ENCODE results near the gene TTLL8.
"Not testable (repeated sequence)": the region's sequence is repeated elsewhere in the genome, so short reads cannot be mapped to it uniquely, and the experiment has no call there.

The TTLL8 gene

DNA sequence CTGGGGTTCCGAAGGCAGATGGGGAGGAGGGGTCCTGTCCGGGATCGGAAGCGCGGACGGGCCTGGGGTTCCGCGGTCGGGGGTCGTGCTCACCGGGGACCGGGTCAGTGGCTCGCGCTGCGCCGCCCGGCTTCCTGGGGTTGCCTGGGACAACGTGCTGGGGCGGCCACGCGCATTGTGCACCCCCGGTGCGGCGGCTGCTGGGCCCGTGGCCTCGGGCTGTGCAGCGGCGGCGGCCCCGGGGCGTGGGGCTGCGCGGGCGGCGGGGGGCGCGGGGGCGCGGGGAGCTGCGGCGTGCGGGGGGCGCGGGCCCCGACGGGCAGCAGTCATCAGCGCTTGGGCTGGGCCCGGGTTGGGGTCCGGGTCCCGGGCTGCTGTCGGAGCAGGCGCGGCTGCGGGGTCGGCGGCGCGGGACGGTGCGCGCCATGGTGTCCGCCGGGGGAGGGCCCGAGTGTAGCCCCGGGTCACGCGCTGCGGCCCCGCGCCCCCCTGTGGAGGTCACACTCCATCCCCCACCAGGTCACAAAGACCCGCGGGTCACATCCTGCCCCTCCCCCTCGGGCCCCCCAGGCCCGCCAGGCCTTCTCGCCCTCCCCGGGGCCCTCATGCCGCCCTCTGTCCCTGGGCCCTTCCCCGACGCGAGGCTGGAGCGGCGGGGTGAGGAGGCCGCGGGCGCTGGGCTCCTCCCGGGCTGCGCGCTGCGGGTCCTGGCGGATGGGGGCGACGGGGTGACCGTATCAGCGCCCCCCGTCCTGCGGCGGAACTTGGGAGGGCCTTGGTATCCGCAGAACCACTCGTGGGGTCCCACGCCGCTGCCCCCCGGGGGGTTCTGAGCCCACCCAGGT is at the start of gene TTLL8:
Gene TTLL8 (minus strand): TSS at position 238 of the 845 bp plus-strand sequence.
- DNase-seq (ENCODE audit: extremely low read depth in 1 of 2, low read depth in 1 of 2), result no peak

DNA sequence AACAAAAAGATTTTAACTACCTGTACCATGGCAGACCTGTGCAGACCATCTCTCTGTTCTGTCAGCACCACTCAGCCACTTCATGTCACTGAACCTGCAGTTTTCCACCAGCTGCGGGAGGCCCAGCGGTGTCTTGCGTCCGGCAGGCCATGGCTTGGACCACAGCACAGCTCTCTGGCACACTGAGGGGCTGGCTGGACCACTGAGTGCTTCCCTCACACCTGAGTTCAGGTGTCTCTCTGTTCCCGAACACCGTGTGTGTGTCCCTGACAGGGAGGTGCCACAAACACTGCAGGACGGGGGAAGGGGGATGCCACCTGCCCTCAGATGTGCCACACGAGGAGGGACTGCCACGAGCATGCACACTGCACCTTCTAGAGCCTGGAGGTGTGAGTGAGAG is 49.4 kb upstream of the TTLL8 start:
- DNase-seq (ENCODE audit: extremely low read depth in 1 of 2, low read depth in 1 of 2), result no peak

- no peak for DNase-seq (ENCODE audit: extremely low read depth in 1 of 2, low read depth in 1 of 2)
Observed at GRCh38 chr22:50105208-50106100, 47.4 kb upstream of the TTLL8 start.

DNA sequence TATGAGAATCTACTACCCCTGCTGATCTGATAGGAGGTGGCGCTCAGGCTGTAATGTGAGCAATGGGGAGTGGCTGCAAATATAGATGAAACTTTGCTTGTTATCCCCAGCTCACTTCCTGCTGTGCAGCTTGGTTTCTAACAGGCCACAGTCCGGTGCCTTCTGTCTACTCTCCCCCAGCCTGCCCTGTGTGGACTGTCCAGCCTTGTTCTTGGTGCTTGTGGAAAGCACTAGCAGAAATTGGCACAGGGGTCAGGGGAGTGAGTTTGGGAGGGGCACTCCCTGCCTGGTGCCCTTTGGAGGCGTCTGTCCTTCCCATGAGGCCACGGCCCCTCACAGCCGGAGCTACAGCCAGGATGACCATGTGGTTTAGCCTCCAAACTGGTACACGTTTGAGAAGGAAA is 46.0 kb upstream of the TTLL8 start:
- DNase-seq (ENCODE audit: extremely low read depth in 1 of 2, low read depth in 1 of 2), result no peak

DNA sequence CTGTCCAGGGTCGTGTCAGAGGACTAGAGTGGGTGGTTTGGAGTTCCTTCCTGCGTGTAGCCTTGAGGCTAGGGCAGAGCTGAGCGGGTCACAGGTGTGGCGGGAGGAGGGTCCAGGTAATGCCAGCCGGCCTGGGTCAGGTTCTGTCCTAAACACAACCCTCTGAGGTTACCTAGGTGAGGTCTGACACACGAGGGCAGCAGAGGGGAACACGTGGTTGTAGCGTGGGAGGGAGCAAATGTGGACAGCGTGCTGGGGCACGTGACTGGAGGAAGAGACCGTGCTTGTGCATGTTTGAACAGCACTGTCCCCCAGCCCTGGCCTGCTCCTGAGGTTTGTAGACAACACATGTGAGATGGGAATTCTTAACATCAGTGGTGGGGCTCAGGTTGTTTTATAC is 44.8 kb upstream of the TTLL8 start:
- no peak for DNase-seq (ENCODE audit: extremely low read depth in 1 of 2, low read depth in 1 of 2)

GRCh38 chr22:50101870-50102565 is 43.9 kb upstream of the TTLL8 start:
- DNase-seq (ENCODE audit: extremely low read depth in 1 of 2, low read depth in 1 of 2), result no peak

- DNase-seq (ENCODE audit: extremely low read depth in 1 of 2, low read depth in 1 of 2), result no peak
Observed at GRCh38 chr22:50098052-50098451, 40.0 kb upstream of the TTLL8 start.

GRCh38 chr22:50092342-50092741 is 34.2 kb upstream of the TTLL8 start:
- DNase-seq (ENCODE audit: extremely low read depth in 1 of 2, low read depth in 1 of 2), result no peak

- DNase-seq (ENCODE audit: extremely low read depth in 1 of 2, low read depth in 1 of 2), result no peak
Observed at GRCh38 chr22:50091092-50091768, 33.1 kb upstream of the TTLL8 start.

DNA sequence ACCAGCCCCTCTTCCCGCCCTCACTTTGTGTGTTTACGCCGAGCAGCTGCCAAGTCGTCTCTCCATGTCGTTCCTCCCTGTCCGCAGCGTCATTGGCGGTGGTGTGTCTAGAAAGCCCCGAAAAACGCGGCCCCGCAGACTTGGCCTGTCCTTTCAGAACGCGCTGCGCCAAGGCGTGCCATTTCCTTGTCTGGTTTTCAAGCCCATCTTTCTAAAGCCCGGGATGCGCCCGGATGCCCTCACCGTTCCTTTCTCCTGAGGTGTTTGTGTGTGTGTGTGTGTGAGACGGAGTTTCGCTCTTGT is 32.3 kb upstream of the TTLL8 start:
- no peak for DNase-seq (ENCODE audit: extremely low read depth in 1 of 2, low read depth in 1 of 2)

DNA sequence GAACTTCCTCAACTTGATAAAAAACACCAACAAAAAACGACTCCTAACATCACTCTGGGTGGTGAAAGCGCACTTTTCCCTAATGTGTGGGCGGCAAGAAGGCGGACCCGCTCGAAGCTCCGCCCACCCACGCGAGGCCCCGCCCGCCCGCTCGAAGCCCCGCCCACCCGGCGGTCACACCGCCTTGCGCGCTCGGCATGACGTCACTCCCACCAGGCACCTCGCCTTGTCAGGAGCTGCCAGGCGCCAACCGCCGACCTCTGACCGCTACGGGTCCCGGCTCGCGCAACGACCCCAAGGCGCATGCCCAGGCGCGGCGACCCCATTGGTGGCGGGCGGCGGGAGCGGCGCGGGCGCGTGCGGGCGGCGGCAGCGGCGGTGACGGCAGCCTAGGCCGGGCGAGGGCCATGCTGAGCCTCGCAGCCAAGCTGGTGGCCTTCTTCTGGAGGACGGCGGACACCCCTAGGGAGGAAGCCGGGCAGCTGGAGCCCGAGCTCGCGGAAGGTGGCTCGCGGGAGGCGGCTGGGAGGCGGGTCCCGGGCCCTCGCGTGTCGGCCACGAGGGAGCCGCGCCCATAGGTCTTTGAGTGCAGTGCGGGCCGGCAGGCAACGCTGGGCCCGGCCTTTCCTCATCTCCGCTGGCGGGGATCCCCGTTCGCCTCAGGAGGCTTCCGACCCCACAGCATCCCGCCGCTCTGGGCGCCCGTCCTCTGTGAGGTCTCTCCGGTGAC is 31.7 kb upstream of the TTLL8 start, which contains the start of gene MOV10L1:
Gene MOV10L1 (plus strand): TSS at position 325 of the 730 bp plus-strand sequence. CDS start 83 bp downstream, at position 408.
- no peak for DNase-seq (ENCODE audit: extremely low read depth in 1 of 2, low read depth in 1 of 2)

GRCh38 chr22:50089231-50089630 is 31.1 kb upstream of the TTLL8 start:
- DNase-seq (ENCODE audit: extremely low read depth in 1 of 2, low read depth in 1 of 2), result no peak

DNA sequence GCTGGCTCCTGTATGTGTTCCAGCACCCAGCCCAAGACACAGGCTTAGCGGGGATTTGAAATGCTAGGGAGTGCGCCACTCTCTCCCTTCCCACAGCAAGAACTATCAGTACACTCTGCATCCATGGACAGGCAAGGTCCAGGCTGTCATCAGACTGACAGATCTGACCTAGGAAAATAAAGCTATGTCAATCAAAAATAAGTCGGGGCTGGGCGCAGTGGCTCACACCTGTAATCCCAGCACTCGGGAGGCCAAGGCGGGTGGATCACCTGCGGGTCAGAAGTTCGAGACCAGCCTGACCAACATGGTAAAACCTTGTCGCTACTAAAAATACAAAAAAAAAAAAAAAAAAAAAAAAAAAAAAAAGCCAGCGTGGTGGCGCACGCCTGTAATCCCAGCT is 30.0 kb upstream of the TTLL8 start:
- no peak for DNase-seq (ENCODE audit: extremely low read depth in 1 of 2, low read depth in 1 of 2)

GRCh38 chr22:50087646-50088045 is 29.5 kb upstream of the TTLL8 start:
- DNase-seq (ENCODE audit: extremely low read depth in 1 of 2, low read depth in 1 of 2), result no peak

DNA sequence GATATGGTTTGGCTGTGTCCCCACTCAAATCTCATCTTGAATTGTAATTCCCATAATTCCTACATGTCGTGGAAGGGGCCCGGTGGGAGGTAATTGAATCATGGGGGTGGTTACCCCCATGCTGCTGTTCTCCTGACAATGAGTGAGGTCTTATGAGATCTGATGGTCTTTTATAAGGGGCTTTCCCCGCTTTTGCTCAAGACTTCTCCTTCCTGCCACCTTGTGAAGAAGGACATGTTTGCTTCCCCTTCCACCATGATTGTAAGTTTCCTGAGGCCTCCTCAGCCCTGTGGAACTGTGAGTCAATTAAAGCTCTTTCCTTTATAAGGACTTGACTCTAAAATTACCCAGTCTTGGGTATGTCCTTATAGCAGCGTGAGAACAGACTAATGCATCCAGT is 28.9 kb upstream of the TTLL8 start:
- DNase-seq (ENCODE audit: extremely low read depth in 1 of 2, low read depth in 1 of 2), result not testable (repeated sequence)

DNA sequence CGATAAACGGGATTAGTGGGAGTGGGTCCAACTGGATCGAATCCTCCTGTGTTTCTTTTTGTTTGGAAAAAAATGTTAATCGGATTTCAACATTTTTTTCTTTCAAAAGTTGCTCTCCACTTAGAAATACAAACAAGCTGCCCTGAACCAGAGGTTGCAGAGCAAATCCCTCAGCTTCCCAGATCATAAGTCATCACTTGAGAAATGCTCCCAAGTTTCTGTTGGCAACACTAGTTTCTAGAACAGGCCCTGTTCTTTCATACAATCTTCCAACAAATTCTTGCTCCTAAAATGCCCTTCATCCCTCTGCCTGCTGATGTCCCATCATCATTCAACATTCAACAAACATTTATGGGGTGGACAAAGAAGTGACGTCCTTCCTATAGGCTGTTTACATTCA is 28.4 kb upstream of the TTLL8 start:
- no peak for DNase-seq (ENCODE audit: extremely low read depth in 1 of 2, low read depth in 1 of 2)

DNA sequence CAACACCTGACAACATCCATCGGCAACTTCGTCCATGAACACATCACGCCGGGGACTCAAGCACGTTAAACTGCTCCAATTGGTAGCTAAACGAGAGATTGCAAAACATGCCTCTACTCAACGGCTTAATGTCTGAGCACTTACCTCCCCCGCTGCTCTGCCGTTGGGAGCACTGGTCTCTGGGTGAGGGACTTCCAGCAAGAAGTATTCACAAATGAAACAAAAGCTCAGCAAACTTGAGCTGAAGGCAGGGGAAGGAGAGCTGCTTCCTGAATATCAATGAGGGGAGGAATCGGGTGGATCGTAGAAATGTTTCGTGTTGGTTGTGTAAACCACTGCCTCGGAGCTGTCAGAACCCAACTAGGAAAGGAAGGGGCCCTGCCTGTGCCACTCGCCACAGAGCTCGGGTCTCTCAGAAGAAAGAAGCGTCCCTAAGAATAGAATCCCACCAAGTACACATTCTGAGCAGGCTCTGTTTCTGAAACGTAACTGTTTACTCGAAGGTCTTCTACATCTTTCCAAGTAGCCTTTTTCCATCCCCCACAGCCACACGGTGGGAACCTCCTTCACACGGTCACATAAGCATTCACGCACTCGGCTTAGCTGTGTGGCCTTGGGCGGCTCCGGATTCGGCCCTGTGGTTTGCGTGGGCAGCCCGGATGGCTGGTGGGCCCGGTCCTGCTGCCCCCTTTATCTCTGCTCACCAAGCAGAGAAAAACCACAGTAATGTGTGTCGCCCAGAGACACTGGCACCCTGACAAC is 27.3 kb upstream of the TTLL8 start, which contains the start of gene MLC1:
Gene MLC1 (minus strand): TSS at position 216 of the 762 bp plus-strand sequence. CDS start 524 bp downstream, outside the sequence.
- no peak for DNase-seq (ENCODE audit: extremely low read depth in 1 of 2, low read depth in 1 of 2)

- no peak for DNase-seq (ENCODE audit: extremely low read depth in 1 of 2, low read depth in 1 of 2)
Observed at GRCh38 chr22:50084614-50085021, 26.5 kb upstream of the TTLL8 start.

DNA sequence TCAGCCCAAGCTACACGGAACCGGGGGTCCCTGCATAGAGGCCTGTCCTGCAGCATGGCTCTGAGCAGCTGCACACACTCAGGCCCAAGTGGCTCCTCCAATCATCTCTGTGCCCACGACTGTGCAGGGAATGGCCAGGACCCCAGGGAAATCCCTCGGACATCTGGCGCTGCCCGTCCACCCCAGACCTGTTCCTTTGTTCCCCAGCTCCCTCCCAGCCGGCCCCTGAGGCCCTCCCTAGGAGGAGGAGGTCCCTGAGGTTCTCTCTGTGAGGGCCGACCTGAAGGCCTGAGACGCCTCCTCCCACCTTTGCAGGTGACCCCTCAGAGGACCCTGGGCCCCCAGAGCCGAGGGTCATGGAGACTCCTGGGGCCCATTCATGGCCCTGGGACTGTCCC is 26.0 kb upstream of the TTLL8 start:
- no peak for DNase-seq (ENCODE audit: extremely low read depth in 1 of 2, low read depth in 1 of 2)

Data from activated CD8-positive, alpha-beta memory T cell treated with anti-CD3 and anti-CD28 coated beads for 1 hour (primary cell).